Uterus (tissue), 2 donors: Measurements from ENCODE around the gene NT5M.

ENCODE experiments used
- CTCF ChIP-seq, 4 experiments: fragments of 200-600 bp in 2 of 4; fragments of 450-650 bp in 2 of 4; sonication (generic) in 2 of 4; IDR thresholded peaks; one replicate each; pipeline ENCODE4 v1.5.1; 2016 to 2019; ENCODE audit warnings: antibody characterized with exemption in 4 of 4, mild to moderate bottlenecking in 2 of 4, moderate library complexity in 1 of 4
- POLR2A ChIP-seq, 2 donors: fragments of 450-650 bp; IDR thresholded peaks; one replicate each; pipeline ENCODE4 v1.6.1; 2016; ENCODE audit warnings: antibody characterized with exemption in 2 of 2, mild to moderate bottlenecking in 1 of 2, moderate library complexity in 1 of 2

- TF ChIP-seq CTCF (IDR thresholded peaks at IDR 0.05) (no peak), POLR2A (IDR thresholded peaks at IDR 0.05) (no peak)
These were observed 88.6 kb downstream of the NT5M start for GRCh38 chr17:17391668-17392370.
